ENCODE results near the gene C5orf63.

C5orf63 gene

GRCh38 chr5:127051591-127051990, 21.7 kb downstream of the C5orf63 start:
- Histone ChIP-seq H3K4me3 (replicated peaks; ENCODE audit: insufficient read depth, low read length) (no peak overlapping the region), H3K27me3 (ENCODE audit: insufficient read depth, poor library complexity, severe bottlenecking) (no peaks in the 10 kb centered on the region), H3K27ac (replicated peaks) (no peak overlapping the region)
- no peak for DNase-seq (ENCODE audit: low read depth in 1 of 2, low spot score in 1 of 2)
- TF ChIP-seq SPI1 (IDR thresholded peaks at IDR 0.05; ENCODE audit: borderline replicate concordance, low read depth) (no peak), GABPA (IDR thresholded peaks at IDR 0.05; ENCODE audit: low read depth) (no peak), CTCF (IDR thresholded peaks at IDR 0.05; ENCODE audit: insufficient read depth, low read length) (no peak), POLR2AphosphoS5 (IDR thresholded peaks at IDR 0.05; ENCODE audit: low read depth) (no peak), REST (IDR thresholded peaks at IDR 0.05; ENCODE audit: insufficient replicate concordance, low read depth) (no peak)

- TF ChIP-seq GABPA (IDR thresholded peaks at IDR 0.05; ENCODE audit: low read depth) (no peak), SPI1 (IDR thresholded peaks at IDR 0.05; ENCODE audit: borderline replicate concordance, low read depth) (no peak), REST (IDR thresholded peaks at IDR 0.05; ENCODE audit: insufficient replicate concordance, low read depth) (no peak), POLR2AphosphoS5 (IDR thresholded peaks at IDR 0.05; ENCODE audit: low read depth) (no peak), CTCF (IDR thresholded peaks at IDR 0.05; ENCODE audit: insufficient read depth, low read length) (no peak)
- Histone ChIP-seq H3K27ac (replicated peaks) (no peak overlapping the region), H3K27me3 (ENCODE audit: insufficient read depth, poor library complexity, severe bottlenecking) (no peaks in the 10 kb centered on the region), H3K4me3 (replicated peaks; ENCODE audit: insufficient read depth, low read length) (no peak overlapping the region)
- no peak for DNase-seq (ENCODE audit: low read depth in 1 of 2, low spot score in 1 of 2)
Observed at GRCh38 chr5:127046343-127047072, 26.8 kb downstream of the C5orf63 start.

GRCh38 chr5:127042593-127042992, 30.7 kb downstream of the C5orf63 start:
- no peak for TF ChIP-seq CTCF (IDR thresholded peaks at IDR 0.05; ENCODE audit: insufficient read depth, low read length)
- no peak for TF ChIP-seq REST (IDR thresholded peaks at IDR 0.05; ENCODE audit: insufficient replicate concordance, low read depth)
- no peak for TF ChIP-seq SPI1 (IDR thresholded peaks at IDR 0.05; ENCODE audit: borderline replicate concordance, low read depth)
- no peak for TF ChIP-seq GABPA (IDR thresholded peaks at IDR 0.05; ENCODE audit: low read depth)
- no peak for TF ChIP-seq POLR2AphosphoS5 (IDR thresholded peaks at IDR 0.05; ENCODE audit: low read depth)
- no peaks in the 10 kb centered on the region for H3K27me3 ChIP-seq (ENCODE audit: insufficient read depth, poor library complexity, severe bottlenecking)
- H3K27ac ChIP-seq (replicated peaks): no peak overlapping the region
- DNase-seq (ENCODE audit: low read depth in 1 of 2, low spot score in 1 of 2): no peak
- H3K4me3 ChIP-seq (replicated peaks; ENCODE audit: insufficient read depth, low read length): no peak overlapping the region

Data from HL-60 (cell line).